K562 (cell line): ENCODE data around the gene FILIP1. TPM values are rescaled to one million over a fixed set of nuclear protein-coding genes. Genes with fewer than 3 reads are reported as not detected.

ENCODE experiments used
- ATAC-seq: fragments of 200-7000 bp; cut with Tn5 transposase; 3 replicates; pipeline ENCODE4 v1.9.1; 2020; ENCODE audit warnings: moderate library complexity
- BruUV-seq: library from RNA; stranded (reverse); fragments of 400-500 nt; replicated peaks from 2 replicates; lab custom pipeline; 2021; lab: Mats Ljungman, UMichigan
- CTCF ChIA-PET: fragments of 300-600 bp; formaldehyde crosslinking; extraction: SDS; loops from one replicate; lab custom pipeline; 2021; ENCODE audit warnings: low intra/inter-chr PET ratio; lab: Yijun Ruan, JAX
- POLR2A ChIA-PET: fragments of 300-600, 350-650 bp; sonication (Branson Sonifier 250); formaldehyde crosslinking; extraction: SDS; loops from one replicate; lab custom pipeline; 2021; ENCODE audit warnings: antibody characterized with exemption, inconsistent platforms; lab: Yijun Ruan, JAX
- DNase-seq, 4 experiments: peaks; one replicate each; pipeline versions ENCODE4 v3.0.0 to v3.0.0-alpha.2; 2011 to 2018; ENCODE audit warnings: low spot score in 3 of 4, mixed read lengths in 3 of 4; ENCODE audit errors: extremely low read depth in 1 of 4
- FAIRE-seq: peaks from 2 replicates; lab custom pipeline; 2011; peaks lifted over from hg19 to GRCh38; lab: Jason Lieb, UNC
- H2AFZ ChIP-seq: 2 replicates; pipeline ENCODE4 v1.6.0; 2011; ENCODE audit warnings: low read depth, low read length, control low read depth, inconsistent platforms
- H3K27ac ChIP-seq: fragments of 200-600 bp; 3 replicates; pipeline ENCODE4 v1.8.0; 2011; ENCODE audit warnings: low read depth, mild to moderate bottlenecking, control low read depth, inconsistent platforms, low read length, moderate library complexity, mixed read lengths; ENCODE audit errors: extremely low read depth
- H3K27me3 ChIP-seq, 2 experiments: fragments of 300-600 bp in 1 of 2; 2 replicates in 1 of 2; 3 replicates in 1 of 2; pipeline versions ENCODE4 v1.6.0 to v1.8.0; 2011; ENCODE audit warnings: inconsistent platforms in 2 of 2, low read length in 2 of 2, mild to moderate bottlenecking in 1 of 2, mixed read lengths in 1 of 2, moderate library complexity in 1 of 2; ENCODE audit not compliant: control insufficient read depth in 2 of 2, insufficient read depth in 2 of 2
- H3K36me3 ChIP-seq: fragments of 300-600 bp; 3 replicates; pipeline ENCODE4 v1.8.0; 2011; ENCODE audit warnings: mild to moderate bottlenecking, low read length, inconsistent platforms; ENCODE audit not compliant: control insufficient read depth, insufficient read depth
- H3K4me1 ChIP-seq, 2 experiments: fragments of 200-600 bp in 1 of 2; replicated peaks in 1 of 2; 2 replicates in 1 of 2; 3 replicates in 1 of 2; pipeline versions ENCODE4 v1.5.1 to v1.8.0; 2011; ENCODE audit warnings: inconsistent platforms in 2 of 2, low read length in 2 of 2, mild to moderate bottlenecking in 1 of 2, mixed read lengths in 1 of 2, moderate library complexity in 1 of 2; ENCODE audit not compliant: control insufficient read depth in 2 of 2, insufficient read depth in 2 of 2
- H3K4me2 ChIP-seq: 2 replicates; pipeline ENCODE4 v1.6.1; 2011; ENCODE audit warnings: low read length, control low read depth, inconsistent platforms, mixed read lengths; ENCODE audit not compliant: insufficient read depth
- H3K4me3 ChIP-seq: fragments of 200-600 bp; sonication (generic), shearing (Covaris generic); 2 replicates; pipeline ENCODE4 v1.5.1; 2016; ENCODE audit warnings: control low read depth, inconsistent platforms
- H3K79me2 ChIP-seq: fragments of 200-600 bp; 3 replicates; pipeline ENCODE4 v1.8.0; 2011; ENCODE audit warnings: low read length, inconsistent platforms; ENCODE audit not compliant: control insufficient read depth, insufficient read depth
- H3K9ac ChIP-seq, 2 experiments: 2 replicates each; pipeline versions ENCODE4 v1.6.0 to v1.6.1; 2011; ENCODE audit warnings: low read depth in 2 of 2, low read length in 2 of 2, control low read depth in 1 of 2, inconsistent platforms in 1 of 2, mild to moderate bottlenecking in 1 of 2, mixed read lengths in 1 of 2; ENCODE audit not compliant: insufficient read depth in 1 of 2
- H3K9me1 ChIP-seq: one replicate; pipeline ENCODE4 v1.6.0; 2011; ENCODE audit warnings: inconsistent platforms, mild to moderate bottlenecking, low read length, moderate library complexity; ENCODE audit not compliant: control insufficient read depth, insufficient read depth
- H3K9me3 ChIP-seq: replicated peaks from 2 replicates; pipeline ENCODE4 v1.5.1; 2011; ENCODE audit warnings: low read depth, low read length, inconsistent platforms; ENCODE audit not compliant: control insufficient read depth, insufficient read depth
- H4K20me1 ChIP-seq: replicated peaks from 2 replicates; pipeline ENCODE4 v1.6.1; 2011; ENCODE audit warnings: low read length, inconsistent platforms, mixed read lengths; ENCODE audit not compliant: control insufficient read depth, insufficient read depth
- C11orf30 ChIP-seq: fragments of 450-650 bp; IDR thresholded peaks from 2 replicates; pipeline ENCODE4 v1.6.1; 2016; ENCODE audit warnings: low read depth, mild to moderate bottlenecking
- EP300 ChIP-seq: IDR thresholded peaks from 2 replicates; pipeline ENCODE4 v1.6.1; 2012; ENCODE audit warnings: low read length, improper control_type of control experiment
- HSF4 ChIP-seq: fragments of 250-450 bp; sonication (Bioruptor Pico); IDR thresholded peaks from 2 replicates; pipeline ENCODE4 v2.1.2; 2022; ENCODE audit warnings: mild to moderate bottlenecking, moderate library complexity, borderline replicate concordance
- SRSF3 ChIP-seq: fragments of 200-400 bp; formaldehyde crosslinking; IDR thresholded peaks from 2 replicates; pipeline ENCODE4 v1.6.1; 2016; ENCODE audit warnings: mild to moderate bottlenecking, low read length, moderate library complexity; ENCODE audit not compliant: insufficient read depth
- ZNF12 ChIP-seq: sonication (generic); formaldehyde crosslinking; IDR thresholded peaks from 2 replicates; pipeline ENCODE4 v1.4.0; 2020; ENCODE audit warnings: mild to moderate bottlenecking, missing genetic modification reagents
- ZNF316 ChIP-seq: fragments of 450-650 bp; IDR thresholded peaks from 2 replicates; pipeline ENCODE4 v1.6.1; 2016
- WGBS: fragments of 100-300 bp; shearing (Covaris generic); methylation state at CpG from one replicate; pipeline ENCODE4 v1.1.6; 2016; ENCODE audit warnings: low coverage, mixed read lengths; ENCODE audit not compliant: insufficient coverage; ENCODE audit errors: missing lambda C conversion rate; 5-methylcytosine and 5-hydroxymethylcytosine counted together
- in situ Hi-C: fragments of 300-500 bp; cut with MboI; formaldehyde crosslinking; loops from 4 replicates; pipeline ENCODE4 v1.15.0; 2018; ENCODE audit warnings: inconsistent platforms, mixed read lengths
- intact Hi-C: fragments of 100-400 bp; cut with micrococcal nuclease; formaldehyde crosslinking; loops from 2 replicates; pipeline ENCODE4 v1.14.2; 2022
- polyA plus RNA-seq, 8 experiments: library from polyadenylated mRNA; depleted of rRNA in 4 of 8; stranded (reverse) in 5 of 8; unstranded in 3 of 8; fragments of >200 nt; fragmentation: Nextera tagmentation in 2 of 8; fragmentation: Illumina TruSeq in 1 of 8; extraction: Ambion mirVana in 2 of 8; extraction: Trizol in 1 of 8; gene quantifications; 2 replicates each; pipeline versions ENCODE4 v1.2.1 to v1.2.3, GENCODE V29; 2011 to 2014; ENCODE audit warnings: inconsistent platforms in 1 of 8, missing spikeins in 1 of 8
- total RNA-seq, 7 experiments: library from RNA; depleted of rRNA in 6 of 7; stranded (reverse); fragments of >200 nt in 6 of 7; fragmentation: Illumina TruSeq in 2 of 7; extraction: Trizol in 2 of 7; gene quantifications; 2 replicates each; pipeline versions ENCODE4 v1.2.1 to v1.2.3, GENCODE V29; 2011 to 2021; ENCODE audit warnings: low replicate concordance in 1 of 7

Gene FILIP1
- total and polyA plus RNA-seq, 9 of the 15 experiments (the other 6 are each of a cell fraction or from before 2014, with no cell fraction given): 0.03 to 0.25 (median 0.10) TPM; not detected in 1

- H3K9me1 ChIP-seq: no peaks in the 10 kb centered on the region
- no peak overlapping the region for H3K4me2 ChIP-seq
- BruUV-seq: no TSS peak
- H3K9me3 ChIP-seq: no peaks in the 10 kb centered on the region
- TF ChIP-seq HSF4 (CRISPR knock-in tag) (no peak), ZNF12 (CRISPR knock-in tag) (no peak), EP300 (no peak), ZNF316 (peak; percentile 54), C11orf30 (peak; percentile 12; the same call in 1 of the 2 replicates), SRSF3 (no peak)
- DNase-seq (no peak), ATAC-seq (no peak), FAIRE-seq (no peak)
- no peaks in the 10 kb centered on the region for H3K4me1 ChIP-seq
- in situ Hi-C loops: no loop called here
- H3K79me2 ChIP-seq: 0 out of 3 replicates have a peak, but pooled peaks cover 2% of the 10 kb centered on the region
- intact Hi-C loops: no loop called here
- no peak overlapping the region for H3K4me3 ChIP-seq
- H3K9ac ChIP-seq: no peak overlapping the region
- no peaks in the 10 kb centered on the region for H3K27me3 ChIP-seq
- no peak overlapping the region for H3K27ac ChIP-seq
- H2AFZ ChIP-seq: no peak overlapping the region
- peaks cover 70% of the 10 kb centered on the region for H3K36me3 ChIP-seq
- 100% methylated on average over 1 of the region's 1 CpG for WGBS
- no peaks in the 10 kb centered on the region for H4K20me1 ChIP-seq
- ChIA-PET POLR2A (interaction anchor here (1.0 to 2.1 kb wide), 3 partner anchors 14 to 22 kb away, joined by 4 to 6 read pairs (median 4); partner anchors contain the start of gene COX7A2), CTCF (interaction anchor here (0.6 kb wide), 1 partner anchor 11 kb away, joined by 3 read pairs; no protein-coding TSS in a partner anchor)
These were observed 236.1 kb downstream of the FILIP1 start for GRCh38 chr6:75257343-75258087.
